Measurements from ENCODE around the gene GPC1. TPM values are rescaled to one million over a fixed set of nuclear protein-coding genes. Genes with fewer than 3 reads are reported as not detected.

The GPC1 gene
- total and polyA plus RNA-seq, 2 donors (not counting 3 experiments of a cell fraction or from before 2014, with no cell fraction given), result 9.6 to 31.1 TPM

DNA sequence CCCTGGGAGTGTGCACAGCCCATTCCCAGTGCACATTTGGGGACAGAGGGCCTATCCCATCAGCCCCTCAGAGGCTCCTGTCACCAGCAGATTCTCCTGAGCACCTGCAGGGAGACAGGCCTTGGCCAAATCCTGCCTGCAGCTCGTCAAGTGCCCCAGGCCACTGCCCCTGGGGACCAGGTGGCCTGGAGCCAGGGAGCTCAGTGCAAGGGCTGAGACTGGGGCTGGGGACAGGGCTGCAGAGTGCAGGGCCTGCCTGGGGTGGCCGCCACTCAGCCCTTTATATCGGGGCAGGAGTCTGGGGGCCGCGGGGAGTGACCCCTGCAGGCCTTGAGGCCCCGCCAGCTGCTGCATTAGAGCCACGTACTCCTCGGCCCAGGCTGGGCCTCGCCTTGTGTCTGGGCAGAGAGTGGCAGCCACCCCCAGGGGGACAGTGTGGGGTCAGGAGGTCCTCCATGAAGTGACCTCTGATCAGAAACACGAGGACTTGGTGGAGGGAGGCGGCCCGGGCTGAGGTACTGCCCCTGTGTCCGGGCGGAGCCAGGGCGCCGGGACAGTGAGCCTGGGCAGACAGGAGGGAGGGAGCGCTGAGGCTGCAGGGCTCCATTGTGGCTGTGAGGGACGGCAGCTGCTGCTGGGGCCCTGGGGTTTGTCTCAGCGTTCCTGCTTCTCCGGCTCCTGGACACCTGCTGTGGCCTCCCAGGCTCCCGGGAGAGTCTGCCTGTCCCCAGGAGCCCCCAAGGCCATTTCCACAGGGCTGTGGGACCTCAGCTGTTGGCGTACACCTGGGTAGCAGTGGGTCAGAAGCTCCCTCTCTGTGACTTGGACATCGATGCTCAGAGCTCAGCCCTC is 24.2 kb downstream of the GPC1 start:
- peaks cover 8 to 17% of the 10 kb centered on the region in 2 experiments for H3K27me3 ChIP-seq (ENCODE audit: control insufficient read depth in 2 of 2, insufficient read depth in 2 of 2, low read length in 2 of 2)
- no peak overlapping the region for H2AFZ ChIP-seq (ENCODE audit: low read depth, low read length)
- no peak overlapping the region for H3K4me2 ChIP-seq (ENCODE audit: insufficient read depth, low read length)
- intact Hi-C loops (cut with micrococcal nuclease) (no loop called here), dilution Hi-C loops (cut with MboI; ENCODE audit: extremely low pct_ligation_motif_present, low sequenced_read_pairs) (no loop called here)
- no peaks in the 10 kb centered on the region for H3K9me3 ChIP-seq (replicated peaks; ENCODE audit: control insufficient read depth, insufficient read depth, low read length)
- no peak for DNase-seq (ENCODE audit: low read depth, low spot score)
- H3K9ac ChIP-seq (replicated peaks; ENCODE audit: extremely low read depth, insufficient read depth, low read length), result no peak overlapping the region
- no peak for FAIRE-seq
- H3K36me3 ChIP-seq (ENCODE audit: control insufficient read depth in 2 of 2, extremely low read depth in 1 of 2, insufficient read depth in 2 of 2, low read length in 2 of 2), result no peaks in the 10 kb centered on the region
- no peaks in the 10 kb centered on the region for H3K9me1 ChIP-seq (replicated peaks; ENCODE audit: control insufficient read depth, extremely low read depth, insufficient read depth, low read length)
- BruUV-seq (replicated peaks), result no TSS peak
- H3K4me1 ChIP-seq (ENCODE audit: control insufficient read depth, extremely low read depth, insufficient read depth, low read length), result no peaks in the 10 kb centered on the region
- no peaks in the 10 kb centered on the region for H4K20me1 ChIP-seq (replicated peaks; ENCODE audit: control insufficient read depth, extremely low read depth, insufficient read depth, low read length)
- no peak for TF ChIP-seq FOS (IDR thresholded peaks at IDR 0.05; ENCODE audit: borderline replicate concordance, insufficient read depth, low read length)
- no peak for TF ChIP-seq POLR2A (IDR thresholded peaks at IDR 0.05; ENCODE audit: low read depth, low read length)
- TF ChIP-seq GATA2 (IDR thresholded peaks at IDR 0.05; ENCODE audit: insufficient read depth, insufficient read length, low read depth, low read length), result no peak
- no peak for TF ChIP-seq POLR2AphosphoS5 (IDR thresholded peaks at IDR 0.05; ENCODE audit: insufficient read depth, low read depth, low read length)
- no peak for TF ChIP-seq EZH2 (IDR thresholded peaks at IDR 0.05; ENCODE audit: borderline replicate concordance, low read depth, low read length, severe bottlenecking)
- no peak for TF ChIP-seq MYC (IDR thresholded peaks at IDR 0.05; ENCODE audit: low read depth, low read length)
- no peak for TF ChIP-seq JUN (IDR thresholded peaks at IDR 0.05; ENCODE audit: borderline replicate concordance, insufficient read depth, insufficient read length, low read depth)
- TF ChIP-seq, protein P1, sequence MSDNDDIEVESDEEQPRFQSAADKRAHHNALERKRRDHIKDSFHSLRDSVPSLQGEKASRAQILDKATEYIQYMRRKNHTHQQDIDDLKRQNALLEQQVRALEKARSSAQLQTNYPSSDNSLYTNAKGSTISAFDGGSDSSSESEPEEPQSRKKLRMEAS (IDR thresholded peaks at IDR 0.05; ENCODE audit: insufficient read depth, insufficient read length), result no peak
- TF ChIP-seq, protein P2, sequence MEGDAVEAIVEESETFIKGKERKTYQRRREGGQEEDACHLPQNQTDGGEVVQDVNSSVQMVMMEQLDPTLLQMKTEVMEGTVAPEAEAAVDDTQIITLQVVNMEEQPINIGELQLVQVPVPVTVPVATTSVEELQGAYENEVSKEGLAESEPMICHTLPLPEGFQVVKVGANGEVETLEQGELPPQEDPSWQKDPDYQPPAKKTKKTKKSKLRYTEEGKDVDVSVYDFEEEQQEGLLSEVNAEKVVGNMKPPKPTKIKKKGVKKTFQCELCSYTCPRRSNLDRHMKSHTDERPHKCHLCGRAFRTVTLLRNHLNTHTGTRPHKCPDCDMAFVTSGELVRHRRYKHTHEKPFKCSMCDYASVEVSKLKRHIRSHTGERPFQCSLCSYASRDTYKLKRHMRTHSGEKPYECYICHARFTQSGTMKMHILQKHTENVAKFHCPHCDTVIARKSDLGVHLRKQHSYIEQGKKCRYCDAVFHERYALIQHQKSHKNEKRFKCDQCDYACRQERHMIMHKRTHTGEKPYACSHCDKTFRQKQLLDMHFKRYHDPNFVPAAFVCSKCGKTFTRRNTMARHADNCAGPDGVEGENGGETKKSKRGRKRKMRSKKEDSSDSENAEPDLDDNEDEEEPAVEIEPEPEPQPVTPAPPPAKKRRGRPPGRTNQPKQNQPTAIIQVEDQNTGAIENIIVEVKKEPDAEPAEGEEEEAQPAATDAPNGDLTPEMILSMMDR (IDR thresholded peaks at IDR 0.05; ENCODE audit: extremely low read depth in 1 of 2, insufficient read depth in 1 of 2, low read depth in 1 of 2, low read length in 2 of 2), result no peak
- no peak overlapping the region for H3K4me3 ChIP-seq (replicated peaks in 1 of 3; ENCODE audit: insufficient read depth in 1 of 3, low read depth in 1 of 3, low read length in 3 of 3)
- ChIA-PET POLR2A (no interaction called here), CTCF (interaction anchor here (1.2 kb wide), 1 partner anchor 97 kb away, joined by 3 read pairs; no protein-coding TSS in a partner anchor)
- no peaks in the 10 kb centered on the region for H3K79me2 ChIP-seq (ENCODE audit: control insufficient read depth, insufficient read depth, low read length)
- no peak overlapping the region for H3K27ac ChIP-seq (ENCODE audit: insufficient read depth, low read depth, low read length)
